ENCODE data around the gene VEGFC. TPM values are rescaled to one million over a fixed set of nuclear protein-coding genes. Genes with fewer than 3 reads are reported as not detected.

VEGFC gene
- polyA plus RNA-seq, 1 donor from 2014 or later = 0.63 TPM

- H3K9me2 ChIP-seq (ENCODE audit: insufficient read depth, low read length) = no peaks in the 10 kb centered on the region
- no peaks in the 10 kb centered on the region for H3K79me2 ChIP-seq (replicated peaks; ENCODE audit: insufficient read depth, low read length)
- TF ChIP-seq EP300 (conservative IDR thresholded peaks at IDR 0.05; ENCODE audit: poor library complexity, severe bottlenecking) (no peak), RAD21 (conservative IDR thresholded peaks at IDR 0.05) (no peak), MXI1 (conservative IDR thresholded peaks at IDR 0.05; ENCODE audit: poor library complexity, severe bottlenecking) (no peak), TAF1 (IDR thresholded peaks at IDR 0.05; ENCODE audit: low read depth) (no peak), POLR2AphosphoS5 (IDR thresholded peaks at IDR 0.05) (no peak), REST (IDR thresholded peaks at IDR 0.05; ENCODE audit: borderline replicate concordance) (no peak), SMC3 (conservative IDR thresholded peaks at IDR 0.05; ENCODE audit: poor library complexity) (no peak), EZH2 (IDR thresholded peaks at IDR 0.05; ENCODE audit: borderline replicate concordance, insufficient read depth, low read length, poor library complexity, severe bottlenecking) (no peak)
- TF ChIP-seq, protein P1, sequence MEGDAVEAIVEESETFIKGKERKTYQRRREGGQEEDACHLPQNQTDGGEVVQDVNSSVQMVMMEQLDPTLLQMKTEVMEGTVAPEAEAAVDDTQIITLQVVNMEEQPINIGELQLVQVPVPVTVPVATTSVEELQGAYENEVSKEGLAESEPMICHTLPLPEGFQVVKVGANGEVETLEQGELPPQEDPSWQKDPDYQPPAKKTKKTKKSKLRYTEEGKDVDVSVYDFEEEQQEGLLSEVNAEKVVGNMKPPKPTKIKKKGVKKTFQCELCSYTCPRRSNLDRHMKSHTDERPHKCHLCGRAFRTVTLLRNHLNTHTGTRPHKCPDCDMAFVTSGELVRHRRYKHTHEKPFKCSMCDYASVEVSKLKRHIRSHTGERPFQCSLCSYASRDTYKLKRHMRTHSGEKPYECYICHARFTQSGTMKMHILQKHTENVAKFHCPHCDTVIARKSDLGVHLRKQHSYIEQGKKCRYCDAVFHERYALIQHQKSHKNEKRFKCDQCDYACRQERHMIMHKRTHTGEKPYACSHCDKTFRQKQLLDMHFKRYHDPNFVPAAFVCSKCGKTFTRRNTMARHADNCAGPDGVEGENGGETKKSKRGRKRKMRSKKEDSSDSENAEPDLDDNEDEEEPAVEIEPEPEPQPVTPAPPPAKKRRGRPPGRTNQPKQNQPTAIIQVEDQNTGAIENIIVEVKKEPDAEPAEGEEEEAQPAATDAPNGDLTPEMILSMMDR (IDR thresholded peaks at IDR 0.05; ENCODE audit: poor library complexity, severe bottlenecking) = no peak
- no peak overlapping the region for H3K4me3 ChIP-seq (ENCODE audit: low read length)
- no peak overlapping the region for H3K4me2 ChIP-seq (ENCODE audit: low read length)
- H3K9ac ChIP-seq (ENCODE audit: low read length) = no peak overlapping the region
- no peaks in the 10 kb centered on the region for H3F3A ChIP-seq (ENCODE audit: insufficient read depth, low read length, poor library complexity, severe bottlenecking)
- no peaks in the 10 kb centered on the region for H3K36me3 ChIP-seq (ENCODE audit: insufficient read depth, low read length)
- no peaks in the 10 kb centered on the region for H3K27me3 ChIP-seq (ENCODE audit: insufficient read depth, low read depth, low read length)
- no peak overlapping the region for H3K27ac ChIP-seq (ENCODE audit: low read length)
- no peaks in the 10 kb centered on the region for H3K9me3 ChIP-seq (ENCODE audit: low read length)
- H2AFZ ChIP-seq (ENCODE audit: low read depth, low read length) = no peak overlapping the region
- H4K20me1 ChIP-seq (ENCODE audit: insufficient read depth) = no peaks in the 10 kb centered on the region
Observed at GRCh38 chr4:176680668-176681180, 112.0 kb downstream of the VEGFC start.

DNA sequence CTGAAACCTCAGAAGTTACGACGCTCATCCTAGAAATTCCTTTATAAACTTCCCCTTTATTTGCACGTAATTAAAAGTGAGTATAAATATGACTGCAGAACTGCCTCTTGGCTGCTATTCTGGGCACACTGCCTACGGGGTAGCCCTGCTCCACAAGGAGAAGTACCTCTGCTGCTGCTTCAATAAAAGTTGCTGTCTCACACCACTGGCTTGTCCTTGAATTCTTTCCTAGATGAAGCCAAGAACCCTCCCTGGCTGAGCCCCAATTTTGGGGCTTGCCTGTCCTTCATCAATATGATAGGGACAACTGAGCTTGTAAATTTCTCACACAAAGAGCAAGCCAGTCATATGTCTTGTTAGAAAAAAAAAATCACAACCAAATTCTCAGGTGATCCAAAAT lies 115.8 kb downstream of the VEGFC start:
- no peaks in the 10 kb centered on the region for H4K20me1 ChIP-seq (ENCODE audit: insufficient read depth)
- H3K36me3 ChIP-seq (ENCODE audit: insufficient read depth, low read length) = no peaks in the 10 kb centered on the region
- H3K4me3 ChIP-seq (ENCODE audit: low read length) = no peak overlapping the region
- no peak for TF ChIP-seq EP300 (conservative IDR thresholded peaks at IDR 0.05; ENCODE audit: poor library complexity, severe bottlenecking)
- TF ChIP-seq POLR2AphosphoS5 (IDR thresholded peaks at IDR 0.05) = no peak
- no peak for TF ChIP-seq TAF1 (IDR thresholded peaks at IDR 0.05; ENCODE audit: low read depth)
- TF ChIP-seq, protein P1 (IDR thresholded peaks at IDR 0.05; ENCODE audit: poor library complexity, severe bottlenecking) = no peak
- TF ChIP-seq REST (IDR thresholded peaks at IDR 0.05; ENCODE audit: borderline replicate concordance) = no peak
- no peak for TF ChIP-seq MXI1 (conservative IDR thresholded peaks at IDR 0.05; ENCODE audit: poor library complexity, severe bottlenecking)
- no peak for TF ChIP-seq RAD21 (conservative IDR thresholded peaks at IDR 0.05)
- no peak for TF ChIP-seq SMC3 (conservative IDR thresholded peaks at IDR 0.05; ENCODE audit: poor library complexity)
- no peaks in the 10 kb centered on the region for H3K9me2 ChIP-seq (ENCODE audit: insufficient read depth, low read length)
- H3K9ac ChIP-seq (ENCODE audit: low read length) = no peak overlapping the region
- H2AFZ ChIP-seq (ENCODE audit: low read depth, low read length) = no peak overlapping the region
- no peak overlapping the region for H3K27ac ChIP-seq (ENCODE audit: low read length)
- H3K79me2 ChIP-seq (replicated peaks; ENCODE audit: insufficient read depth, low read length) = no peaks in the 10 kb centered on the region
- H3K4me2 ChIP-seq (ENCODE audit: low read length) = no peak overlapping the region
- no peaks in the 10 kb centered on the region for H3F3A ChIP-seq (ENCODE audit: insufficient read depth, low read length, poor library complexity, severe bottlenecking)
- H3K27me3 ChIP-seq (ENCODE audit: insufficient read depth, low read depth, low read length) = no peaks in the 10 kb centered on the region
- no peaks in the 10 kb centered on the region for H3K9me3 ChIP-seq (ENCODE audit: low read length)

Measured in neural cell (in vitro differentiated cells).